ENCODE results near the gene REPIN1. TPM values are rescaled to one million over a fixed set of nuclear protein-coding genes. Genes with fewer than 3 reads are reported as not detected.
A peak's percentile ranks its signal among the peaks of the same experiment; 100 is the strongest.

The REPIN1 gene
- total RNA-seq, 1 donor from 2014 or later, result 148 TPM

GRCh38 chr7:150399421-150400007 is 30.9 kb downstream of the REPIN1 start:
- no peak for DNase-seq (ENCODE audit: low spot score, unreplicated experiment)
- Mint-ChIP-seq H3K27ac (peak overlapping the region; percentile 49), H3K4me1 (ENCODE audit: low read depth) (peaks cover 33% of the 10 kb centered on the region), H3K27me3 (no peaks in the 10 kb centered on the region), H3K4me3 (ENCODE audit: low read depth) (no peak overlapping the region), H3K36me3 (ENCODE audit: insufficient read depth) (peaks cover 9% of the 10 kb centered on the region), H3K9me3 (ENCODE audit: low read depth) (no peaks in the 10 kb centered on the region)
- TF ChIP-seq CTCF (IDR thresholded peaks at IDR 0.05; ENCODE audit: unreplicated experiment), result no peak

DNA sequence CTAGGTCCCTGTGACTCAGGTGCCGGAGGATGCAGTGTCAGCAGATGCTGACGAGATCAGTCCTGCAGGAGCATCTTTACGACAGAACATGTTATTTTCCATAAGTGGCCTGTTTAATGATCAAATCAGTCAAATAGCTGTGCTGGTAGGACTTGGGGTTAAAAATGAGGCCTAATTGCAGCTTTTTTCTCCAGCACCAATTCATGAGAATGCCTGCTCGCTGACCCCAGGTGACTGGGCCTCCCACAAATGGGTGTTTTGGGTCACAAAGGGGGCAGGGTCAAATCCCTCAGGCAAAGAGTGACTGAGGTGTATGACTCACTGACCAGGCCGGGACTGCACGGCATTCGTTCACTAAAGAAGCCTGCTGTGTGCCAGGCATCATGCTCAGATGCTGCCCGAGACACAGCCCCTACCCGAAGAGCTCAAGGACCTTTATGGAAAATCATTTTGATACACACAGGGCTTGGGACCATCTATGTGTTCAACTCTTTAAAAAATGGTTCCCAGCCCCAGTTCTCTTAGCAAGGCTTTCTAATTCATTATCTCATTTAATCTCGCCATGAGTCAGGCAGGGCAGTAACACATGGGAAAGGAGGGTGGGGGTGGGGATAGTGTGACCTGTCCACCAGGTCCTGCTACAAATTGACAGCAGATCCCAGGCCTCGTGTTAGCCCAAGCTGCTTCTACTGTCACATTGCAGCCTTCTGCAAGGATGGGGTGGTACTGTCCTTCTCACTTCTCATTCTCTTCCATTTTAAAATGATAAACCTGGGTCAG is 31.6 kb downstream of the REPIN1 start:
- Mint-ChIP-seq H3K4me3 (ENCODE audit: low read depth) (no peak overlapping the region), H3K9me3 (ENCODE audit: low read depth) (no peaks in the 10 kb centered on the region), H3K27ac (peak overlapping the region; percentile 49), H3K27me3 (no peaks in the 10 kb centered on the region), H3K4me1 (ENCODE audit: low read depth) (peaks cover 34% of the 10 kb centered on the region), H3K36me3 (ENCODE audit: insufficient read depth) (peaks cover 9% of the 10 kb centered on the region)
- no peak for TF ChIP-seq CTCF (IDR thresholded peaks at IDR 0.05; ENCODE audit: unreplicated experiment)
- DNase-seq (ENCODE audit: low spot score, unreplicated experiment), result no peak

DNA sequence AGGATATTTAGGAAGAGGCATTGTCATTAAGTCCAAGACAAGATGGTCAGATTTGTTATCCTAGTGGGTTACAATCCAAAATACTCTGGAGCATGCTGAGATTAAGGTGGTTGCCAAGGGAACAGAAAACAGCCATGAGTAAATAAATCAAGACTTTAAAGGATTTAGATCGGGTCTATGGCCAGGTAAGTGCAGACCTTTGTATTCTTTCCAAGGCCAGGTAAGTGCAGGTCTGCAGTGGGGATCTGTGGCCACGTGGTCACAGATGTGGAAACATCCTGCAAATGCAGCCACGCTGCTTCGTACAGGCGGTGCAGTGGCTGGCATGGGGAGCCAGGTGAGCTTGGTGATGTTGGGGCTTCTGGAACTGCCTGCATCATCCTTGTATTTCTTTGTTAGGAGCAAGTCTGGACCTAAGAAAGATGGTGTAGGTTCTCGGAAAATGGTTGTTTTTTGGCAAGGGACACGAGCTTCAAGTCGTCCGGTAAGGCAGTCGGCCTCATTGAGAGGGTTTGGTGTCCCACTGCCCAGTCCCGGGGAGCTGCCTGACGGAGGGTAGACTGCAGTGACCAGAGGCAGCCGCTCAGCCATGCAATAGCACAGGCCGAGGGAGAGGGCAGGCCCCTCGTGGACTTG is 32.3 kb downstream of the REPIN1 start:
- DNase-seq (ENCODE audit: low spot score, unreplicated experiment), result no peak
- no peaks in the 10 kb centered on the region for H3K9me3 Mint-ChIP-seq (ENCODE audit: low read depth)
- no peak overlapping the region for H3K27ac Mint-ChIP-seq
- TF ChIP-seq CTCF (IDR thresholded peaks at IDR 0.05; ENCODE audit: unreplicated experiment), result no peak
- no peak overlapping the region for H3K4me3 Mint-ChIP-seq (ENCODE audit: low read depth)
- H3K27me3 Mint-ChIP-seq, result no peaks in the 10 kb centered on the region
- peaks cover 9% of the 10 kb centered on the region for H3K36me3 Mint-ChIP-seq (ENCODE audit: insufficient read depth)
- peaks cover 37% of the 10 kb centered on the region for H3K4me1 Mint-ChIP-seq (ENCODE audit: low read depth)

GRCh38 chr7:150401424-150401790 is 32.8 kb downstream of the REPIN1 start:
- Mint-ChIP-seq H3K36me3 (ENCODE audit: insufficient read depth) (peaks cover 6% of the 10 kb centered on the region), H3K4me3 (ENCODE audit: low read depth) (no peak overlapping the region), H3K4me1 (ENCODE audit: low read depth) (peaks cover 42% of the 10 kb centered on the region), H3K9me3 (ENCODE audit: low read depth) (no peaks in the 10 kb centered on the region), H3K27ac (no peak overlapping the region), H3K27me3 (no peaks in the 10 kb centered on the region)
- no peak for DNase-seq (ENCODE audit: low spot score, unreplicated experiment)
- no peak for TF ChIP-seq CTCF (IDR thresholded peaks at IDR 0.05; ENCODE audit: unreplicated experiment)

DNA sequence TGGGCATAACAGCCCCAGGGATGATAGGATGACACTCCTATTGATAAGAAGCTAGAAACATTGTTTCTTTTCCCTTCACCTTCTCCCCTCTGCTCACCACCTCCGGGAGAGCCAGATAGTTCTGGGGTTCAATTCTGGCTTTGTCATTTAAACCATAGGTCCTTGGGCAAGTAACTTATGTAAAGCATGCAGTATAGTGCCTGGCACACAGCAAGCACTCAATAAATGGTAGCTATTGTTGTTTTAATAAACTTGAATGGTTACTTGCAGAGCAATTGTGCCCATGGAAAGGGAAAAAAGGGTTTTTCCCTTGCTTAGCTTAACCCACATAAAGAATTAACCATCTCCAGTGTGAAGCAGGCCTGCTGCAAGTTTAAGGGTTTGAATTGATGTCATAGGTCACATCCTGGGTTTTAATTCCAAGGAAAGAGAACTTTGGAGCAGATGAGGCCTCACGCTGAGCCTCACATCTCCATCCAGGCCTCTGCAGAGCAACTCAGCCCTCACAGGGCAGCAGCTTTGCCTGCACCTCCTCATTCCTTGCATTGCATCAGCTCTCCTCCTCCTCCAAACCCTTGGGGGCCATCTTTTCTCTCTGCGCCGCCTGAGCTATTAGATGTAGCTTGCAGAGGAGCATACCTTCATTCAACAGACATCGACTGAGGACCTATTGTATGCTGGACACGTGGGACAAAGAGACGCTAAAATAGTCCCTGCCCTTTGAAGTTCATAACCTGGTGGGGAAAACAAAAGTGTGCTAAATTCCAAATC is 33.4 kb downstream of the REPIN1 start:
- Mint-ChIP-seq H3K27me3 (no peaks in the 10 kb centered on the region), H3K4me1 (ENCODE audit: low read depth) (peaks cover 48% of the 10 kb centered on the region), H3K4me3 (ENCODE audit: low read depth) (peak overlapping the region; percentile 27), H3K9me3 (ENCODE audit: low read depth) (no peaks in the 10 kb centered on the region), H3K27ac (peak overlapping the region; percentile 11), H3K36me3 (ENCODE audit: insufficient read depth) (peaks cover 7% of the 10 kb centered on the region)
- no peak for DNase-seq (ENCODE audit: low spot score, unreplicated experiment)
- TF ChIP-seq CTCF (IDR thresholded peaks at IDR 0.05; ENCODE audit: unreplicated experiment), result no peak
